ENCODE data around the gene CCSER2. TPM values are rescaled to one million over a fixed set of nuclear protein-coding genes. Genes with fewer than 3 reads are reported as not detected.

The CCSER2 gene
- total RNA-seq, 2 donors from 2014 or later, result 39.0 to 60.6 TPM

GRCh38 chr10:84395581-84395980 lies 67.2 kb downstream of the CCSER2 start:
- no peaks in the 10 kb centered on the region for H3K27me3 ChIP-seq (replicated peaks; ENCODE audit: insufficient read depth)
- DNase-seq (ENCODE audit: low spot score), result no peak
- TF ChIP-seq CTCF (IDR thresholded peaks at IDR 0.05), result no peak

GRCh38 chr10:84397735-84398144 lies 69.4 kb downstream of the CCSER2 start:
- H3K4me1 ChIP-seq (ENCODE audit: control insufficient read depth in 1 of 2, low read depth in 2 of 2), result peaks cover 7 to 20% of the 10 kb centered on the region in 2 donors
- no peaks in the 10 kb centered on the region for H3K36me3 ChIP-seq
- ATAC-seq (ENCODE audit: insufficient number of reproducible peaks, low FRiP score, low read depth) (no peak), DNase-seq (ENCODE audit: low spot score) (no peak)
- TF ChIP-seq CTCF (IDR thresholded peaks at IDR 0.05), result no peak
- no peak overlapping the region for H3K4me3 ChIP-seq
- no peaks in the 10 kb centered on the region for H3K9me3 ChIP-seq
- no peaks in the 10 kb centered on the region for H3K27me3 ChIP-seq (replicated peaks; ENCODE audit: insufficient read depth)
- no peak overlapping the region for H3K27ac ChIP-seq

More at GRCh38 chr10:84395581-84395980, 67.2 kb downstream of the CCSER2 start:
- H3K4me1 ChIP-seq (ENCODE audit: control insufficient read depth in 1 of 2, low read depth in 2 of 2), result peaks cover 7 to 20% of the 10 kb centered on the region in 2 donors
- H3K27ac ChIP-seq, result no peak overlapping the region
- no peak for ATAC-seq (ENCODE audit: insufficient number of reproducible peaks, low FRiP score, low read depth)
- H3K9me3 ChIP-seq, result no peaks in the 10 kb centered on the region
- H3K36me3 ChIP-seq, result no peaks in the 10 kb centered on the region
- no peak overlapping the region for H3K4me3 ChIP-seq

GRCh38 chr10:84398696-84399095 lies 70.3 kb downstream of the CCSER2 start:
- Histone ChIP-seq H3K9me3 (no peaks in the 10 kb centered on the region), H3K4me3 (no peak overlapping the region), H3K4me1 (ENCODE audit: control insufficient read depth in 1 of 2, low read depth in 2 of 2) (peaks cover 7 to 20% of the 10 kb centered on the region in 2 donors), H3K27ac (no peak overlapping the region), H3K36me3 (no peaks in the 10 kb centered on the region), H3K27me3 (replicated peaks; ENCODE audit: insufficient read depth) (no peaks in the 10 kb centered on the region)
- DNase-seq (ENCODE audit: low spot score), result no peak
- no peak for TF ChIP-seq CTCF (IDR thresholded peaks at IDR 0.05)
- ATAC-seq (ENCODE audit: insufficient number of reproducible peaks, low FRiP score, low read depth), result no peak

GRCh38 chr10:84401854-84402611 lies 73.6 kb downstream of the CCSER2 start:
- H3K4me3 ChIP-seq, result no peak overlapping the region
- H3K9me3 ChIP-seq, result no peaks in the 10 kb centered on the region
- ATAC-seq (ENCODE audit: insufficient number of reproducible peaks, low FRiP score, low read depth) (no peak), DNase-seq (ENCODE audit: low spot score) (no peak)
- TF ChIP-seq CTCF (IDR thresholded peaks at IDR 0.05), result no peak
- H3K4me1 ChIP-seq (ENCODE audit: control insufficient read depth in 1 of 2, low read depth in 2 of 2), result peaks cover 7 to 30% of the 10 kb centered on the region in 2 donors
- H3K36me3 ChIP-seq, result no peaks in the 10 kb centered on the region
- H3K27me3 ChIP-seq (replicated peaks; ENCODE audit: insufficient read depth), result no peaks in the 10 kb centered on the region
- H3K27ac ChIP-seq, result no peak overlapping the region

- Histone ChIP-seq H3K4me1 (ENCODE audit: control insufficient read depth in 1 of 2, low read depth in 2 of 2) (peaks cover 5 to 19% of the 10 kb centered on the region in 2 donors), H3K4me3 (no peak overlapping the region), H3K36me3 (no peaks in the 10 kb centered on the region), H3K9me3 (no peaks in the 10 kb centered on the region), H3K27me3 (replicated peaks; ENCODE audit: insufficient read depth) (no peaks in the 10 kb centered on the region), H3K27ac (no peak overlapping the region)
- no peak for ATAC-seq (ENCODE audit: insufficient number of reproducible peaks, low FRiP score, low read depth)
- no peak for TF ChIP-seq CTCF (IDR thresholded peaks at IDR 0.05)
- DNase-seq (ENCODE audit: low spot score), result no peak
These were observed 76.4 kb downstream of the CCSER2 start for GRCh38 chr10:84404783-84405182.
